Measurements from ENCODE around the gene ARHGAP27.
"Not testable (repeated sequence)": the region's sequence is repeated elsewhere in the genome, so short reads cannot be mapped to it uniquely, and the experiment has no call there.

The ARHGAP27 gene

GRCh38 chr17:45361451-45361850, 71.2 kb downstream of the ARHGAP27 start:
- peaks cover 16% of the 10 kb centered on the region for H3K4me1 ChIP-seq (ENCODE audit: control insufficient read depth, low read depth, low read length)
- H3K27ac ChIP-seq (ENCODE audit: low read length): no peak overlapping the region
- no peaks in the 10 kb centered on the region for H3K27me3 ChIP-seq (ENCODE audit: control insufficient read depth, insufficient read depth, low read length)
- H3K4me3 ChIP-seq (ENCODE audit: low read length): no peak overlapping the region
- H3K9ac ChIP-seq (ENCODE audit: low read length): no peak overlapping the region
- H3K36me3 ChIP-seq (ENCODE audit: control insufficient read depth, low read depth, low read length): no peaks in the 10 kb centered on the region
- H3K9me3 ChIP-seq (ENCODE audit: control insufficient read depth, low read depth, low read length): no peaks in the 10 kb centered on the region

- H3K27ac ChIP-seq (ENCODE audit: low read length): no peak overlapping the region
- no peaks in the 10 kb centered on the region for H3K36me3 ChIP-seq (ENCODE audit: control insufficient read depth, low read depth, low read length)
- H3K4me3 ChIP-seq (ENCODE audit: low read length): no peak overlapping the region
- H3K4me1 ChIP-seq (ENCODE audit: control insufficient read depth, low read depth, low read length): no peaks in the 10 kb centered on the region
- no peaks in the 10 kb centered on the region for H3K27me3 ChIP-seq (ENCODE audit: control insufficient read depth, insufficient read depth, low read length)
- no peaks in the 10 kb centered on the region for H3K9me3 ChIP-seq (ENCODE audit: control insufficient read depth, low read depth, low read length)
- H3K9ac ChIP-seq (ENCODE audit: low read length): no peak overlapping the region
Measured at GRCh38 chr17:45357364-45357997, 75.2 kb downstream of the ARHGAP27 start.

GRCh38 chr17:45355087-45355486, 77.6 kb downstream of the ARHGAP27 start:
- Histone ChIP-seq H3K27me3 (ENCODE audit: control insufficient read depth, insufficient read depth, low read length) (no peaks in the 10 kb centered on the region), H3K9me3 (ENCODE audit: control insufficient read depth, low read depth, low read length) (no peaks in the 10 kb centered on the region), H3K27ac (ENCODE audit: low read length) (no peak overlapping the region), H3K4me1 (ENCODE audit: control insufficient read depth, low read depth, low read length) (no peaks in the 10 kb centered on the region), H3K9ac (ENCODE audit: low read length) (no peak overlapping the region), H3K36me3 (ENCODE audit: control insufficient read depth, low read depth, low read length) (no peaks in the 10 kb centered on the region), H3K4me3 (ENCODE audit: low read length) (no peak overlapping the region)

GRCh38 chr17:45353043-45353442, 79.6 kb downstream of the ARHGAP27 start:
- Histone ChIP-seq H3K4me1 (ENCODE audit: control insufficient read depth, low read depth, low read length) (no peaks in the 10 kb centered on the region), H3K9me3 (ENCODE audit: control insufficient read depth, low read depth, low read length) (no peaks in the 10 kb centered on the region), H3K36me3 (ENCODE audit: control insufficient read depth, low read depth, low read length) (no peaks in the 10 kb centered on the region), H3K27ac (ENCODE audit: low read length) (no peak overlapping the region), H3K27me3 (ENCODE audit: control insufficient read depth, insufficient read depth, low read length) (no peaks in the 10 kb centered on the region), H3K9ac (ENCODE audit: low read length) (no peak overlapping the region), H3K4me3 (ENCODE audit: low read length) (no peak overlapping the region)

- Histone ChIP-seq H3K27me3 (ENCODE audit: control insufficient read depth, insufficient read depth, low read length) (no peaks in the 10 kb centered on the region), H3K9me3 (ENCODE audit: control insufficient read depth, low read depth, low read length) (no peaks in the 10 kb centered on the region), H3K4me3 (ENCODE audit: low read length) (no peak overlapping the region), H3K9ac (ENCODE audit: low read length) (no peak overlapping the region), H3K4me1 (ENCODE audit: control insufficient read depth, low read depth, low read length) (no peaks in the 10 kb centered on the region), H3K27ac (ENCODE audit: low read length) (no peak overlapping the region), H3K36me3 (ENCODE audit: control insufficient read depth, low read depth, low read length) (no peaks in the 10 kb centered on the region)
Measured at GRCh38 chr17:45351831-45352230, 80.8 kb downstream of the ARHGAP27 start.

- H3K9me3 ChIP-seq (ENCODE audit: control insufficient read depth, low read depth, low read length): no peaks in the 10 kb centered on the region
- no peaks in the 10 kb centered on the region for H3K36me3 ChIP-seq (ENCODE audit: control insufficient read depth, low read depth, low read length)
- H3K4me3 ChIP-seq (ENCODE audit: low read length): no peak overlapping the region
- H3K27ac ChIP-seq (ENCODE audit: low read length): no peak overlapping the region
- no peak overlapping the region for H3K9ac ChIP-seq (ENCODE audit: low read length)
- H3K27me3 ChIP-seq (ENCODE audit: control insufficient read depth, insufficient read depth, low read length): no peaks in the 10 kb centered on the region
- H3K4me1 ChIP-seq (ENCODE audit: control insufficient read depth, low read depth, low read length): no peaks in the 10 kb centered on the region
Measured at GRCh38 chr17:45347444-45347843, 85.2 kb downstream of the ARHGAP27 start.

- no peaks in the 10 kb centered on the region for H3K9me3 ChIP-seq (ENCODE audit: control insufficient read depth, low read depth, low read length)
- H3K9ac ChIP-seq (ENCODE audit: low read length): no peak overlapping the region
- H3K27ac ChIP-seq (ENCODE audit: low read length): no peak overlapping the region
Measured at GRCh38 chr17:45346216-45347015, 86.3 kb downstream of the ARHGAP27 start.

GRCh38 chr17:45345554-45346215, 87.0 kb downstream of the ARHGAP27 start:
- H3K4me3 ChIP-seq (ENCODE audit: low read length): no peak overlapping the region
- peaks cover 8% of the 10 kb centered on the region for H3K4me1 ChIP-seq (ENCODE audit: control insufficient read depth, low read depth, low read length)
- H3K9me3 ChIP-seq (ENCODE audit: control insufficient read depth, low read depth, low read length): no peaks in the 10 kb centered on the region
- no peaks in the 10 kb centered on the region for H3K36me3 ChIP-seq (ENCODE audit: control insufficient read depth, low read depth, low read length)
- no peak overlapping the region for H3K9ac ChIP-seq (ENCODE audit: low read length)
- H3K27ac ChIP-seq (ENCODE audit: low read length): no peak overlapping the region
- no peaks in the 10 kb centered on the region for H3K27me3 ChIP-seq (ENCODE audit: control insufficient read depth, insufficient read depth, low read length)

More at GRCh38 chr17:45346216-45347015, 86.3 kb downstream of the ARHGAP27 start:
- H3K4me3 ChIP-seq (ENCODE audit: low read length): no peak overlapping the region
- no peaks in the 10 kb centered on the region for H3K27me3 ChIP-seq (ENCODE audit: control insufficient read depth, insufficient read depth, low read length)
- no peaks in the 10 kb centered on the region for H3K36me3 ChIP-seq (ENCODE audit: control insufficient read depth, low read depth, low read length)
- H3K4me1 ChIP-seq (ENCODE audit: control insufficient read depth, low read depth, low read length): peaks cover 7% of the 10 kb centered on the region

GRCh38 chr17:45345246-45345553, 87.5 kb downstream of the ARHGAP27 start:
- Histone ChIP-seq H3K36me3 (ENCODE audit: control insufficient read depth, low read depth, low read length) (no peaks in the 10 kb centered on the region), H3K27me3 (ENCODE audit: control insufficient read depth, insufficient read depth, low read length) (no peaks in the 10 kb centered on the region), H3K4me1 (ENCODE audit: control insufficient read depth, low read depth, low read length) (peaks cover 8% of the 10 kb centered on the region), H3K4me3 (ENCODE audit: low read length) (no peak overlapping the region), H3K27ac (ENCODE audit: low read length) (no peak overlapping the region), H3K9ac (ENCODE audit: low read length) (no peak overlapping the region), H3K9me3 (ENCODE audit: control insufficient read depth, low read depth, low read length) (no peaks in the 10 kb centered on the region)

- H3K9me3 ChIP-seq (ENCODE audit: control insufficient read depth, low read depth, low read length); H3K4me3 ChIP-seq (ENCODE audit: low read length); H3K9ac ChIP-seq (ENCODE audit: low read length); H3K27ac ChIP-seq (ENCODE audit: low read length); H3K4me1 ChIP-seq (ENCODE audit: control insufficient read depth, low read depth, low read length); H3K36me3 ChIP-seq (ENCODE audit: control insufficient read depth, low read depth, low read length); H3K27me3 ChIP-seq (ENCODE audit: control insufficient read depth, insufficient read depth, low read length): not testable (repeated sequence)
Measured at GRCh38 chr17:45343967-45344664, 88.6 kb downstream of the ARHGAP27 start.
